ENCODE results near the gene CNTNAP4. TPM values are rescaled to one million over a fixed set of nuclear protein-coding genes. Genes with fewer than 3 reads are reported as not detected.

The CNTNAP4 gene
- total and polyA plus RNA-seq, 3 donors from 2014 or later: 1.5 to 3.5 (median 2.2) TPM

- Histone ChIP-seq H3K27me3 (no peaks in the 10 kb centered on the region), H3K4me1 (no peaks in the 10 kb centered on the region), H3K9me3 (no peaks in the 10 kb centered on the region), H3K36me3 (ENCODE audit: low read depth, missing control alignments) (no peaks in the 10 kb centered on the region), H3K4me3 (no peak overlapping the region), H3K27ac (no peak overlapping the region)
- intact Hi-C loops (cut with DNase I; ENCODE audit: low total_unique reads): no loop called here
- WGBS, 2 donors: 93 to 94% methylated on average over 3 of the region's 3 CpGs
- DNase-seq: no peak
- TF ChIP-seq CTCF (IDR thresholded peaks at IDR 0.05) (no peak), POLR2A (IDR thresholded peaks at IDR 0.05) (no peak)
Observed at GRCh38 chr16:76294396-76295214, 17.4 kb downstream of the CNTNAP4 start.

- H3K4me3 ChIP-seq: no peak overlapping the region
- H3K36me3 ChIP-seq (ENCODE audit: low read depth, missing control alignments): no peaks in the 10 kb centered on the region
- intact Hi-C loops (cut with DNase I; ENCODE audit: low total_unique reads): no loop called here
- no peaks in the 10 kb centered on the region for H3K9me3 ChIP-seq
- no peak for DNase-seq
- H3K27me3 ChIP-seq: no peaks in the 10 kb centered on the region
- H3K27ac ChIP-seq: no peak overlapping the region
- WGBS, 2 donors: 82% methylated on average over 3 of the region's 3 CpGs
- TF ChIP-seq POLR2A (IDR thresholded peaks at IDR 0.05) (no peak), CTCF (IDR thresholded peaks at IDR 0.05) (no peak)
- no peaks in the 10 kb centered on the region for H3K4me1 ChIP-seq
Observed at GRCh38 chr16:76297941-76298340, 20.7 kb downstream of the CNTNAP4 start.

GRCh38 chr16:76303637-76304314 lies 26.6 kb downstream of the CNTNAP4 start:
- no peak overlapping the region for H3K27ac ChIP-seq
- H3K27me3 ChIP-seq: no peaks in the 10 kb centered on the region
- H3K4me1 ChIP-seq: no peaks in the 10 kb centered on the region
- intact Hi-C loops (cut with DNase I; ENCODE audit: low total_unique reads): no loop called here
- H3K4me3 ChIP-seq: no peak overlapping the region
- no peaks in the 10 kb centered on the region for H3K36me3 ChIP-seq (ENCODE audit: low read depth, missing control alignments)
- 63 to 69% methylated on average over 4 of the region's 4 CpGs for WGBS, 2 donors
- no peaks in the 10 kb centered on the region for H3K9me3 ChIP-seq
- no peak for DNase-seq
- TF ChIP-seq POLR2A (IDR thresholded peaks at IDR 0.05) (no peak), CTCF (IDR thresholded peaks at IDR 0.05) (no peak)

- Histone ChIP-seq H3K27me3 (no peaks in the 10 kb centered on the region), H3K9me3 (no peaks in the 10 kb centered on the region), H3K4me1 (no peaks in the 10 kb centered on the region), H3K27ac (no peak overlapping the region), H3K36me3 (ENCODE audit: low read depth, missing control alignments) (no peaks in the 10 kb centered on the region), H3K4me3 (no peak overlapping the region)
- intact Hi-C loops (cut with DNase I; ENCODE audit: low total_unique reads): no loop called here
- no peak for DNase-seq
- TF ChIP-seq CTCF (IDR thresholded peaks at IDR 0.05) (no peak), POLR2A (IDR thresholded peaks at IDR 0.05) (no peak)
- 52 to 69% methylated on average over 14 of the region's 14 CpGs for WGBS, 2 donors
Observed at GRCh38 chr16:76309639-76310335, 32.6 kb downstream of the CNTNAP4 start.
